HepG2 (cell line): ENCODE data around the gene CYP11A1. TPM values are rescaled to one million over a fixed set of nuclear protein-coding genes. Genes with fewer than 3 reads are reported as not detected.

Experiments
- AGO2 ChIP-seq: fragments of 200-400 bp; formaldehyde crosslinking; optimal IDR thresholded peaks from 2 replicates; pipeline ENCODE3; 2017; ENCODE audit warnings: mild to moderate bottlenecking, low read depth, low read length, moderate library complexity
- BRCA1 ChIP-seq: sonication (generic); formaldehyde crosslinking; IDR thresholded peaks from 2 replicates; pipeline ENCODE4 v1.4.0; 2020; ENCODE audit warnings: missing genetic modification reagents
- CBX2 ChIP-seq, 2 experiments: fragments of 200-600 bp in 1 of 2; sonication (generic); formaldehyde crosslinking in 1 of 2; IDR thresholded peaks; 2 replicates each; pipeline versions ENCODE4 v1.7.0 to v1.8.1; 2018 to 2022; ENCODE audit warnings: low read depth in 2 of 2, low read length in 1 of 2, mild to moderate bottlenecking in 1 of 2, missing genetic modification reagents in 1 of 2
- HMG20B ChIP-seq: conservative IDR thresholded peaks from 2 replicates; pipeline ENCODE4 v1.6.1; 2016; ENCODE audit warnings: missing genetic modification reagents, missing compliant biosample characterization
- JUN ChIP-seq: sonication (generic); formaldehyde crosslinking; IDR thresholded peaks from 2 replicates; pipeline ENCODE4 v1.4.0; 2020; ENCODE audit warnings: mild to moderate bottlenecking, missing genetic modification reagents
- MNT ChIP-seq: fragments of 450-650 bp; IDR thresholded peaks from 2 replicates; pipeline ENCODE4 v1.6.1; 2016
- MTF2 ChIP-seq: sonication (generic); formaldehyde crosslinking; IDR thresholded peaks from 2 replicates; pipeline ENCODE4 v1.5.0; 2020; ENCODE audit warnings: missing genetic modification reagents, borderline replicate concordance
- MYPOP ChIP-seq: sonication (generic); formaldehyde crosslinking; IDR thresholded peaks from 2 replicates; pipeline ENCODE4 v1.8.1; 2023; ENCODE audit warnings: mild to moderate bottlenecking, moderate library complexity, missing genetic modification reagents
- NFKB2 ChIP-seq: sonication (generic); formaldehyde crosslinking; IDR thresholded peaks from 2 replicates; pipeline ENCODE4 v1.4.0; 2020; ENCODE audit warnings: missing genetic modification reagents, borderline replicate concordance
- RFXANK ChIP-seq: IDR thresholded peaks from 2 replicates; pipeline ENCODE4 v1.6.1; 2016
- RNF2 ChIP-seq: fragments of 450-650 bp; conservative IDR thresholded peaks from 2 replicates; pipeline ENCODE4 v1.6.1; 2016; ENCODE audit warnings: low read depth
- SPEN ChIP-seq: sonication (generic); formaldehyde crosslinking; IDR thresholded peaks from 2 replicates; pipeline ENCODE4 v1.5.1; 2020; ENCODE audit warnings: low read depth, mild to moderate bottlenecking, missing genetic modification reagents
- STAT5B ChIP-seq: sonication (generic); formaldehyde crosslinking; IDR thresholded peaks from 2 replicates; pipeline ENCODE4 v1.4.0; 2020; ENCODE audit warnings: missing genetic modification reagents
- TRIM22 ChIP-seq: fragments of 450-650 bp; IDR thresholded peaks from 2 replicates; pipeline ENCODE4 v1.6.1; 2017
- ZBTB49 ChIP-seq: sonication (generic); formaldehyde crosslinking; IDR thresholded peaks from 2 replicates; pipeline ENCODE4 v1.4.0; 2020; ENCODE audit warnings: missing genetic modification reagents, borderline replicate concordance
- ZMYM4 ChIP-seq: sonication (generic); formaldehyde crosslinking; IDR thresholded peaks from 2 replicates; pipeline ENCODE4 v1.8.1; 2023; ENCODE audit warnings: mild to moderate bottlenecking, missing genetic modification reagents
- ZNF224 ChIP-seq: sonication (generic); formaldehyde crosslinking; IDR thresholded peaks from 2 replicates; pipeline ENCODE4 v1.5.0; 2020; ENCODE audit warnings: mild to moderate bottlenecking, missing genetic modification reagents
- ZNF292 ChIP-seq: sonication (generic); formaldehyde crosslinking; IDR thresholded peaks from 2 replicates; pipeline ENCODE4 v1.8.1; 2022; ENCODE audit warnings: mild to moderate bottlenecking, low read depth, missing genetic modification reagents, borderline replicate concordance
- ZNF564 ChIP-seq: sonication (generic); formaldehyde crosslinking; IDR thresholded peaks from 2 replicates; pipeline ENCODE4 v1.8.1; 2023; ENCODE audit warnings: mild to moderate bottlenecking, missing genetic modification reagents
- ZNF746 ChIP-seq: sonication (generic); formaldehyde crosslinking; IDR thresholded peaks from 2 replicates; pipeline ENCODE4 v1.8.0; 2022; ENCODE audit warnings: mild to moderate bottlenecking, missing genetic modification reagents
- ZSCAN5A ChIP-seq: sonication (generic); formaldehyde crosslinking; IDR thresholded peaks from 2 replicates; pipeline ENCODE4 v1.8.0; 2022; ENCODE audit warnings: mild to moderate bottlenecking, missing genetic modification reagents, borderline replicate concordance
- polyA plus RNA-seq, 8 experiments: library from polyadenylated mRNA; depleted of rRNA in 3 of 8; stranded (reverse) in 7 of 8; unstranded in 1 of 8; fragments of >200 nt; fragmentation: Illumina TruSeq in 4 of 8; extraction: Trizol in 4 of 8; gene quantifications; 2 replicates each; pipeline versions ENCODE4 v1.2.1 to v1.2.3, GENCODE V29; 2011 to 2016; ENCODE audit warnings: low read depth in 4 of 8, missing spikeins in 1 of 8, mixed read lengths in 1 of 8; ENCODE audit not compliant: insufficient read depth in 1 of 8
- total RNA-seq, 5 experiments: library from RNA; depleted of rRNA; stranded (reverse); fragments of >200 nt; fragmentation: Illumina TruSeq; extraction: Trizol; gene quantifications; 2 replicates each; pipeline ENCODE4 v1.2.3, GENCODE V29; 2016; ENCODE audit warnings: low read depth in 1 of 5

CYP11A1 gene
- total and polyA plus RNA-seq, 2 of the 13 experiments (the other 11 are each of a cell fraction or from before 2014, with no cell fraction given), result 0.66 to 0.92 TPM

- TF ChIP-seq ZNF224 (CRISPR knock-in tag) (no peak), ZNF292 (CRISPR knock-in tag) (no peak), ZBTB49 (CRISPR knock-in tag) (0 out of 2 replicates have a peak, but pooled peaks have one; percentile 88), JUN (CRISPR knock-in tag) (no peak; the same call in 1 of the 2 replicates), MTF2 (CRISPR knock-in tag) (no peak), RFXANK (CRISPR knock-in tag) (no peak), STAT5B (peak; percentile 83; the same call in 1 of the 2 replicates), ZNF564 (peak; percentile 86), MNT (no peak), BRCA1 (CRISPR knock-in tag) (peak; percentile 93), MYPOP (CRISPR knock-in tag) (0 out of 2 replicates have a peak, but pooled peaks have one; percentile 52), NFKB2 (CRISPR knock-in tag) (peak; percentile 97), ZMYM4 (CRISPR knock-in tag) (peak; percentile 34; the same call in 1 of the 2 replicates), TRIM22 (no peak), ZNF746 (no peak), SPEN (CRISPR knock-in tag) (no peak; the same call in 1 of the 2 replicates), RNF2 (no peak), HMG20B (CRISPR knock-in tag) (peak; percentile 69), AGO2 (no peak), CBX2 (IDR thresholded peaks at IDR 0.05; ENCODE audit: low read depth, low read length) (no peak), CBX2 (CRISPR knock-in tag; IDR thresholded peaks at IDR 0.05; ENCODE audit: low read depth) (no peak), ZSCAN5A (CRISPR knock-in tag) (0 out of 2 replicates have a peak, but pooled peaks have one; percentile 64)
These were observed 76.1 kb downstream of the CYP11A1 start (continued) for GRCh38 chr15:74291101-74292071.
